Islet of Langerhans (tissue), 1 donor: Measurements from ENCODE around the gene INSYN2B.
"Not testable (repeated sequence)": the region's sequence is repeated elsewhere in the genome, so short reads cannot be mapped to it uniquely, and the experiment has no call there.

Source experiments
- FAIRE-seq: peaks from one replicate; lab custom pipeline; 2011; peaks lifted over from hg19 to GRCh38; lab: Jason Lieb, UNC

Gene INSYN2B

DNA sequence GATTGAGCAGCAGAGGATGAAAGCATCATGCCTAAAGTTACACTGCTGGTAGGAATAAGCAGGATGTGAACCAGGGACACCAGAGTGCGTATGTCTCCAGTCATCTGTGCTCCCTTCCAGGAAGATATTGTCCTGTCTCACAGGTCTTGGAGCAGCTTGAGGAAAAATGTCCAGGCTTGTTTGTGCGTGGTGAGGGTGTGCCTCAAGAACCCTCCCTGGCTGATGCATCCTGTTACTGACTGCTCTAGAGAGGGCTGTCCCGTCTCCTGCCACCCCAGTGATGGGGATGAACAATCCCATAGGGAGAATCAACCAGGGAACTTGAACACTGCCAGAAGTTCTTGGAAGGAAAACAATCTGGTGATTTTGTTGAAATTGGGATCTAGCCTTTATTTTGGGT, 132.0 kb downstream of the INSYN2B start:
- no peak for FAIRE-seq

DNA sequence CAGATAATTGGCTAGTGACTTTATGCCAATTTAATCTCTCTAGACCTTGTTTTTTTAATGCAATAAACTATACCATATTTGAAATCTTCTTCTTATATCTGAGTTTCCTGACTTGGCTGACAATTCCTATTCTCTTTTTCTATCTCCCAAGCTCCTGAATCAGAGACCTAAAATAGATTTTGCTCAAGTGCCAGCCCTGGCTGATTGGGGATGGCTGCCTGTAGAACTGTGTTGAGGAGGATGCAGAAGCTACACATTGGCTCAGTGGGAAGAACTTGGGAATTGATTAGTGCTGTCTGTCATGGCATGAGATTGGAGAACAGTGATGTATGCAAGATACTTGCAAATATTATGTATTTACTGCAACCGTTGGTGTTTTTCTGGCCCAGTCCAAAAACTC, 132.8 kb downstream of the INSYN2B start:
- no peak for FAIRE-seq

- FAIRE-seq, result no peak
Observed at GRCh38 chr5:169842699-169843098, 137.6 kb downstream of the INSYN2B start.

GRCh38 chr5:169840405-169840804, 139.9 kb downstream of the INSYN2B start:
- no peak for FAIRE-seq

- FAIRE-seq, result no peak
Observed at GRCh38 chr5:169838688-169839087, 141.6 kb downstream of the INSYN2B start.

- FAIRE-seq, result no peak
Observed at GRCh38 chr5:169837686-169838085, 142.6 kb downstream of the INSYN2B start.

DNA sequence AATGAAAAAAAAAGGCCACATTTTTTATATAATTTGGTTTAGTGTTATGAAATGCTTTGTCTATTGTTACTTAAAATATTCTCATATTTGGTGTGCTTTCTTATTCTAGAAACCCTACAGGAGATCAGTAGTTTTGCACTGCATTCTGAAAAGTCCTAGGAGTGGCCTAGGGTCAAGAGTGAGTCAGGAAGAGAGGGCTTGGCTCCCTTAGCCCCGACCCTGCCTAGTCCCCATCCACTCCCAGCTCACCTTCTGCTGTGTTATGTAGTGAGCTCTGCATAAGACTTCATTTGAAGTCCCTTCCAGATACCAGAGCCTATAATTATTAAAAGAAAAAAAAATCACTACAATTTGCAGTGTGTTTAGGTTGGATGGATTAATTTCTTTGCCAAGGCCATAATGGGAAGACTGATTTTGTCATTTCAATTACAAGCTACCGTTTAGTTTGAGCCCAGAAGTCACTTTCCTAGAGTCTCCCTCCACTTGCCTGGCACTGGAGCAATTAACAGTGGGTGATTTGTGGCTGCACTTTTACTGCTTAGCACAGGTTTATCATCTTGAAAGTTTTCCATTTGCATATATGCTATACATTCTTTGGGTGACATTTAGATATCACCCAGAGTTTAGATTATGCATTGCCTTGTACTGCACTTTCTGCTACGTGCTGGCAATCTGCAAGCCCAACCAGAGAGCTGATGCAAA, 143.3 kb downstream of the INSYN2B start:
- no peak for FAIRE-seq

DNA sequence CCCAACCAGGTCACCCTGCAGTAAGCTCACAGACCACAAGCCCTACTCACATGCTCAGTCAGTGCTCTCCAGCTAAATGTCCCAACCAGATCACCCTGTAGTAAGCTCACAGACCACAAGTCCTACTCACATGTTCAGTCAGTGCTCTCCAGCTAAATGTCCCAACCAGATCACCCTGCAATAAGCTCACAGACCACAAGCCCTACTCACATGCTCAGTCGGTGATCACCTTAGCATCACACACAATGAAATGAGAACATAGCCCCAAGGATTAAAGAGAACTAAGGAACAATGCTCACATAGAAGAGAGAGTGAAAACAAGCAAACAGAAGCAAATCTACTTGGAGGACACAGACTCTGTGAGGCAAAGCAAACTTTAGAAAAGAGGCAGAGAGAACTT, 145.8 kb downstream of the INSYN2B start:
- not testable (repeated sequence) for FAIRE-seq

DNA sequence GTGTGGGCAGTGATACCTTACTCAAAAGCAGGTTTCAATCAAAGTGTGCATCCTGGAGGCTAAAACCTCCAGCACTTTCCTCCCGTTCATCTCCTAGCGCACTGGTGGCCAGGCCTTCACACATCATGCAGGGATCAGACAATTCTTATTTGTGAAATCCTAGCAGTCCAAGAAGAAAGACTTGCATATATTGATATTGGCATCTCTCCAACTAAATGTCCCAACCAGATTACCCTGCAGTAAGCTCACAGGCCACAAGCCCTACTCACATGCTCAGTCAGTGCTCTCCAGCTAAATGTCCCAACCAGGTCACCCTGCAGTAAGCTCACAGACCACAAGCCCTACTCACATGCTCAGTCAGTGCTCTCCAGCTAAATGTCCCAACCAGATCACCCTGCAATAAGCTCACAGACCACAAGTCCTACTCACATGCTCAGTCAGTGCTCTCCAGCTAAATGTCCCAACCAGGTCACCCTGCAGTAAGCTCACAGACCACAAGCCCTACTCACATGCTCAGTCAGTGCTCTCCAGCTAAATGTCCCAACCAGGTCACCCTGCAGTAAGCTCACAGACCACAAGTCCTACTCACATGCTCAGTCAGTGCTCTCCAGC, 146.5 kb downstream of the INSYN2B start:
- not testable (repeated sequence) for FAIRE-seq

GRCh38 chr5:169832845-169833244, 147.4 kb downstream of the INSYN2B start:
- FAIRE-seq, result no peak

DNA sequence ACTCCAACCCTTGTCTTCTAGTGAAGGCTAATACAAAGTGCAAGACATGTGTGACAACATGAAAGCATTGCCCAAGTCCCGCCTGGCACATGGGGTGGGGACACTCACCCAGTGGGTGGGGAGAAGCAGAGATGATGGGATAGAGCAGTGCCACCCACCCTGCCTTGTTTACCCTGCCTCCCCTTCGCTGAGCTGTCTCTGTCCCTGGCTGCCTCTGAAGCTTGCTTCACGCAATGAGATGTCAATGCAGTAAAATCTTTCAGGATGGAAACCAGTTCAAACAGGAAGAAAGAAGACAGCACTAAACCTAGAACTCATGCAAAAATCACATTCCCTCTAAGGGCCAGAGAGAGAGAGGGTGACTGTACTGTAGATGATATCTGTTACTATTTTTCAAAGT, 148.0 kb downstream of the INSYN2B start:
- FAIRE-seq, result no peak

DNA sequence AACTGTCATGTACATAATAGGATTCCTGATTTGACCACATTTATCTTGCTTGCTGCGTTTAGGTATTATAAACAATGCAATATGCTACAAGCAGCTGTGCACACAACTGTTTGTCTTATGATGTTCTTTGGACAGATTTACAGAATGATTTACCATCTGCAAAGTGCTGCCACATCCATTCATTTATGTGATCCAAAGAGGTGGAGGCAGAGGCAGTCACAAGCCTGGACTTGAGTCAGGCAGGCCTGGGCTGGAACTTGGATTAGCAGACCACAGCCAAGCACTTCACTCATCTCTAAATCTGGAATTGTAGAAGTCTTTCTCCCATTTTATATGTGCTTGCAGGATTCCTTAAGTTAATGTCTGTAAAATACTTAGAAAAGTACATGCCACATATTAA, 149.0 kb downstream of the INSYN2B start:
- no peak for FAIRE-seq

GRCh38 chr5:169828385-169828784, 151.9 kb downstream of the INSYN2B start:
- FAIRE-seq, result no peak

DNA sequence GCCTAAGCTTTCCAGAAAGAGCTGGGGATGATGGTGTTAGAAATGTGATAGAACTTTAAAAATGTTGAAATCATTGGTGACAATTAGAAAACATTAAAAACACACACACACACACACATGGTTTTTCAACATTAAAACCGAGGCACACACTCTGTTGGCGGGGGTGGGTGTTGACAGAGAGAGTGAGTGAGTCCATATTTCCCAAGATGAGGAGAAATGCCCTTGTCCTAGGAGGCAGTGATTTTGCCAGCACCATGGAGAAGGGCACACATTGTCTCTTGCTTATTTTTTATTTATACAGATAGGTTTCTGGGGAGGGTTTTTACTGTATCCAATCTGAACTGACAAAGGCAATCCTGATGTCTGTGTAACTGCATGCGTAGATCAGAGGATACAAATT, 152.5 kb downstream of the INSYN2B start:
- FAIRE-seq, result no peak

GRCh38 chr5:169826618-169827017, 153.7 kb downstream of the INSYN2B start:
- no peak for FAIRE-seq

GRCh38 chr5:169817031-169817430, 163.3 kb downstream of the INSYN2B start:
- FAIRE-seq, result no peak

- no peak for FAIRE-seq
Observed at GRCh38 chr5:169814522-169814921, 165.8 kb downstream of the INSYN2B start.
